ENCODE measurements around the gene YBX2.

The YBX2 gene

DNA sequence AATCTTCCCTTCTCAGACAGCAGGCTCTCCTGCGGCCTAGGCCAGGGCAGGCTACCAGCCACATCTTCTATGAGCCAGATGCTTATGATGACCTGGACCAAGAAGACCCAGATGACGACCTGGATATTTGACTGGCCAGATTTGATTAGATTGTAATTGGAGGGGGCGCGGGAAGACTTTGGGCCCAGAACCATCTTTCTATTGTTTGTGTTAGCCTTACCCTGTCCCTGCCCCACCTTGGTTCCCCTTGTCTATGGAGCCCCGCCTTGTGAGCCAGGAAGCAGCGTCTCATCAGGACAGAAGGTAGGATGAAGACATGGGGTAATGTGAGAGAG, 34.9 kb downstream of the YBX2 start:
- no peak for DNase-seq
- peaks cover 5% of the 10 kb centered on the region; the same call in 1 of the 2 replicates for H3K27me3 ChIP-seq
- no peaks in the 10 kb centered on the region for H3K36me3 ChIP-seq
- H3K4me1 ChIP-seq: no peaks in the 10 kb centered on the region
- H3K4me3 ChIP-seq (ENCODE audit: low read depth, low read length): no peak overlapping the region
- no peaks in the 10 kb centered on the region for H3K9me3 ChIP-seq
- TF ChIP-seq, protein P1, sequence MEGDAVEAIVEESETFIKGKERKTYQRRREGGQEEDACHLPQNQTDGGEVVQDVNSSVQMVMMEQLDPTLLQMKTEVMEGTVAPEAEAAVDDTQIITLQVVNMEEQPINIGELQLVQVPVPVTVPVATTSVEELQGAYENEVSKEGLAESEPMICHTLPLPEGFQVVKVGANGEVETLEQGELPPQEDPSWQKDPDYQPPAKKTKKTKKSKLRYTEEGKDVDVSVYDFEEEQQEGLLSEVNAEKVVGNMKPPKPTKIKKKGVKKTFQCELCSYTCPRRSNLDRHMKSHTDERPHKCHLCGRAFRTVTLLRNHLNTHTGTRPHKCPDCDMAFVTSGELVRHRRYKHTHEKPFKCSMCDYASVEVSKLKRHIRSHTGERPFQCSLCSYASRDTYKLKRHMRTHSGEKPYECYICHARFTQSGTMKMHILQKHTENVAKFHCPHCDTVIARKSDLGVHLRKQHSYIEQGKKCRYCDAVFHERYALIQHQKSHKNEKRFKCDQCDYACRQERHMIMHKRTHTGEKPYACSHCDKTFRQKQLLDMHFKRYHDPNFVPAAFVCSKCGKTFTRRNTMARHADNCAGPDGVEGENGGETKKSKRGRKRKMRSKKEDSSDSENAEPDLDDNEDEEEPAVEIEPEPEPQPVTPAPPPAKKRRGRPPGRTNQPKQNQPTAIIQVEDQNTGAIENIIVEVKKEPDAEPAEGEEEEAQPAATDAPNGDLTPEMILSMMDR (IDR thresholded peaks at IDR 0.05; ENCODE audit: low read depth, low read length): no peak

DNA sequence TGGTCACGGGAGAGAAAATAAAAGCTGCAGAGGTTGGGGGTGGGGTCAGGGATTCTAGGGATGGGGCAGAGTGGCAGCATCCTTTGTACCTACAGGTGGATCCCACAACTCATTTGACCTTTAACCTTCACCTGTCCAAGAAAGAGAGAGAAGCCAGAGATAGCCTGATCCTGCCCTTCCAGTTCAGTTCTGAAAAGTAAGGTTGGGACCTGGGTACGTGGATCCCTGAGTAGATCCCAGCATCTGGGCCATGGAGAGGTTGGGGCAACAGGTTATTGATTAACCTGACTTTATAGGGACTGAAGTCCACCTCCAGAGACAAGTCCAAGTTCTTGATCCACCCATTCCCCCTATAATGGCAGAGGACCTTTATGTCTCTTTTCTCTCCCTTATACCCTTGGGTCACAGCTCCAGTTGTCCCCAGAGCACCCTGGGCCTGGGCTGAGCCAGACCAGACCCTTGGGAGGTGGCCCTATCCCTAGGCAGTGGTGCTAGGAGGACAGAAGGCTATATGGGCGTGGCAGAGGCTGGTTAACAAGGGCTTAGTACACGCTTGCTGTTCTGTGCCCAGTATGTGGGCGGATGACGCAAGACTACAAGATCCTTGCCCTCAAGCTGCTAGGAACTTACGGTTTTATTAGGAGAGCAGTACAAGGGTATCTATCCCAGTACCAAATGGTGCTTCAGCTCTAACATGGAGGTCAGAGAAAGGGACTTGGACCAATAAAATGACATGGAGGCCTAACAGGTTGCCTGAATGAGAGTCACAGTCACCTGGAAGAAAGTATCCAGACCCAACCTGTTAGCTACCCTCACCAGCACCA, 35.5 kb downstream of the YBX2 start:
- Histone ChIP-seq H3K36me3 (no peaks in the 10 kb centered on the region), H3K27me3 (peaks cover 5% of the 10 kb centered on the region; the same call in 1 of the 2 replicates), H3K4me1 (no peaks in the 10 kb centered on the region), H3K9me3 (no peaks in the 10 kb centered on the region), H3K4me3 (ENCODE audit: low read depth, low read length) (no peak overlapping the region)
- no peak for DNase-seq
- TF ChIP-seq, protein P1 (IDR thresholded peaks at IDR 0.05; ENCODE audit: low read depth, low read length): no peak

DNA sequence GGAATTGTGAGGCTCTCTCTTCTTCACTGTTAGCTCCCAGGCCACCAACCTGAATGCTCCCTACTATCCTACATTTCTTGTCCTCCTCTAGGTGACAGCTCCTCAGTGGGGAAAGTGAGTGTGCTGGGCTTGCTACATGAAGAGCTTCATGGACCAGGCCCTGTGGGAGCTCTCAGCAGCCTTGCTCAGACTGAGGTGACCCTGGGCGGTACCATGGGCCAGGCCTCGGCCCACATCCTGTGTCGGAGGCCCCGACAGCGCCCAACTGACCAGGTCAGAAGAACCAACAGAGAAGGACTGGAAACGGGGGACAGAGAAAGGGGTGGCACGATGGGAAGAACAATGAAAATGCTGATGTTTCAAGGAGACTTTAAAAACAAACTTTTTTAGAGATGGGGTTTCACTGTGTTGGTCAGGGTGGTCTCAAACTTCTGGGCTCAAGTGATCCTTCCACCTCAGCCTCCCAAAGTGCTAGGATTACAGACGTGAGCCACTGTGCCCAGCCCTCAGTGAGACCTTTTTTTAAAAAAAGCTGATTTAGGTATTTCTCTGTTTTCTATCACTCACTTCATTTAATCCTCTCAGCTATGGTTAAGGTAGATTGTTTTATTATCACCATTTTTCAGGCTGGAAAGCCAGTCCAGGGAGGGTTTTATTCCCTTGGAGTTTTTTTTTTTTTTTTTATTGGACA, 37.5 kb downstream of the YBX2 start:
- Histone ChIP-seq H3K9me3 (no peaks in the 10 kb centered on the region), H3K4me3 (ENCODE audit: low read depth, low read length) (no peak overlapping the region), H3K27me3 (no peaks in the 10 kb centered on the region), H3K36me3 (no peaks in the 10 kb centered on the region), H3K4me1 (no peaks in the 10 kb centered on the region; the same call in 1 of the 2 replicates)
- TF ChIP-seq, protein P1 (IDR thresholded peaks at IDR 0.05; ENCODE audit: low read depth, low read length): no peak
- DNase-seq: no peak

DNA sequence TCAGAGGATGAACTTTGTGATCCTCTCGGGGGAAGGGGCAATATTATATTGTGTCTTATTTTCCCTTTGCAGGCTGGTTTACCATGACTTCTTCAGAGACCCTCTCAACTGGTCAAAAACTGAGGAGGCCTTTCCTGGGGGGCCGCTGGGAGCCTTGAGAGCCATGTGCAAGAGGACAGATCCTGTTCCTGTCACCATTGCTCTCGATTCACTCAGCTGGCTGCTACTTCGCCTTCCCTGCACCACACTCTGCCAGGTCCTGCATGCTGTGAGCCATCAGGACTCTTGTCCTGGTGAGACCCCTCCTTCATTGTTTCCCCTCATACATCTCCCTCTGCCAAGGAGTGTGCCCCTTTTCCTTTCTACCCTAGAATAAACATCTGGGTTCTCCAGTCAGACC, 39.9 kb downstream of the YBX2 start:
- H3K36me3 ChIP-seq: no peaks in the 10 kb centered on the region
- no peaks in the 10 kb centered on the region; the same call in 1 of the 2 replicates for H3K4me1 ChIP-seq
- no peaks in the 10 kb centered on the region for H3K9me3 ChIP-seq
- no peak for DNase-seq
- H3K4me3 ChIP-seq (ENCODE audit: low read depth, low read length): no peak overlapping the region
- TF ChIP-seq, protein P1 (IDR thresholded peaks at IDR 0.05; ENCODE audit: low read depth, low read length): no peak
- no peaks in the 10 kb centered on the region for H3K27me3 ChIP-seq

DNA sequence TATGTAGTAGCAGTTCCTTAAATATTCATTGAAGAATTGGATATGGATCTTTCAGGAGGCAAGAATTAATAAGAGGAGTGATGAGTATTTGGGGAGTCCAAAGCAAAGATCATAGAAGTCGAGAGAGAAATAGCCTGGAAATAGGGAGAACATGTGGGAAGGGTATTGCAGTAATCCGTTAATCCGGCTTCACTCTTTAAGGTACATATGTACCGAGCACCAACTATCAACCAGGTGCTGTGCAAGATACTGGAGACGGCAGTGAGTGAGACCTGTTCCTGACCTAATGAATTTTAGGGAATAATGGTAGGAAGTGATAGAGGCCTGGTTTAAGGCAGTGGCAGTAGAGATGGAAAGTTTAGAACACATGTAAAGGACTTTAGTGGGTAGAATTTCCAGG, 41.4 kb downstream of the YBX2 start:
- Histone ChIP-seq H3K4me3 (ENCODE audit: low read depth, low read length) (peak overlapping the region; percentile 80), H3K9me3 (no peaks in the 10 kb centered on the region), H3K27me3 (no peaks in the 10 kb centered on the region), H3K36me3 (no peaks in the 10 kb centered on the region), H3K4me1 (no peaks in the 10 kb centered on the region; the same call in 1 of the 2 replicates)
- DNase-seq: no peak
- TF ChIP-seq, protein P1 (IDR thresholded peaks at IDR 0.05; ENCODE audit: low read depth, low read length): no peak

Data from BE2C (cell line).